Stimulated activated naive CD4-positive, alpha-beta T cell (primary cell): Measurements from ENCODE around the gene HSPA1A.
"Not testable (repeated sequence)": the region's sequence is repeated elsewhere in the genome, so short reads cannot be mapped to it uniquely, and the experiment has no call there.

Source experiments
- DNase-seq, 6 experiments: peaks; one replicate each; lab custom pipeline; 2025; lab: John Stamatoyannopoulos, UW

HSPA1A gene

GRCh38 chr6:31781244-31782125 lies 33.9 kb upstream of the HSPA1A start:
- DNase-seq, result no peak

- no peak for DNase-seq
Observed at GRCh38 chr6:31782126-31782855, 33.1 kb upstream of the HSPA1A start.

GRCh38 chr6:31784098-31784925 lies 31.0 kb upstream of the HSPA1A start:
- DNase-seq, result no peak

GRCh38 chr6:31785475-31785874 lies 29.9 kb upstream of the HSPA1A start:
- no peak for DNase-seq

GRCh38 chr6:31791324-31792089 lies 23.8 kb upstream of the HSPA1A start:
- DNase-seq, result peak in 5 of 6 experiments; percentile 2 to 30 (median 9)

GRCh38 chr6:31792090-31792374 lies 23.3 kb upstream of the HSPA1A start:
- no peak for DNase-seq

GRCh38 chr6:31792761-31793171 lies 22.6 kb upstream of the HSPA1A start:
- no peak for DNase-seq

- DNase-seq, result not testable (repeated sequence)
Observed at GRCh38 chr6:31793927-31794245, 21.5 kb upstream of the HSPA1A start.

GRCh38 chr6:31794294-31794865 lies 21.0 kb upstream of the HSPA1A start:
- DNase-seq, result peak in 2 of 6 experiments; percentile 14 to 38

GRCh38 chr6:31794866-31795615 lies 20.3 kb upstream of the HSPA1A start:
- DNase-seq, result no peak

GRCh38 chr6:31795616-31796298 lies 19.6 kb upstream of the HSPA1A start, which contains the start of gene VARS1:
TSS of gene VARS1 (minus strand) at chr6:31795752. CDS start at chr6:31795217, 535 bp downstream.
- DNase-seq, result peak; percentile 58 to 94 (median 76)

- DNase-seq, result no peak
Observed at GRCh38 chr6:31796993-31797385, 18.4 kb upstream of the HSPA1A start.

GRCh38 chr6:31797588-31797987 lies 17.8 kb upstream of the HSPA1A start:
- DNase-seq, result peak in 4 of 6 experiments; percentile 2 to 46 (median 32)

GRCh38 chr6:31799781-31800180 lies 15.6 kb upstream of the HSPA1A start:
- DNase-seq, result no peak

GRCh38 chr6:31801031-31801927 lies 14.1 kb upstream of the HSPA1A start:
- DNase-seq, result not testable (repeated sequence)

- DNase-seq, result no peak
Observed at GRCh38 chr6:31805939-31806469, 9.3 kb upstream of the HSPA1A start.

- DNase-seq, result peak; percentile 90 to 97 (median 96)
Observed at GRCh38 chr6:31806470-31807272, 8.7 kb upstream of the HSPA1A start, which contains the start of gene LSM2. TSS of gene LSM2 (minus strand) at chr6:31806966. CDS start at chr6:31806757, 209 bp downstream.

- not testable (repeated sequence) for DNase-seq
Observed at GRCh38 chr6:31808599-31808998, 6.7 kb upstream of the HSPA1A start.
